HUES64 (cell line): ENCODE results near the gene NLRP12.
"Not testable (repeated sequence)": the region's sequence is repeated elsewhere in the genome, so short reads cannot be mapped to it uniquely, and the experiment has no call there.

Source experiments
- H3K27ac ChIP-seq: 2 replicates; pipeline ENCODE4 v1.7.0; 2013; ENCODE audit warnings: low read depth, low read length, inconsistent platforms
- H3K27me3 ChIP-seq: 2 replicates; pipeline ENCODE4 v1.6.1; 2013; ENCODE audit warnings: mild to moderate bottlenecking, low read length; ENCODE audit not compliant: insufficient read depth
- H3K36me3 ChIP-seq: 2 replicates; pipeline ENCODE4 v1.6.1; 2013; ENCODE audit warnings: mild to moderate bottlenecking, low read length; ENCODE audit not compliant: insufficient read depth
- H3K4me1 ChIP-seq: 2 replicates; pipeline ENCODE4 v1.6.1; 2013; ENCODE audit warnings: mild to moderate bottlenecking, low read length, moderate library complexity; ENCODE audit not compliant: insufficient read depth
- H3K4me3 ChIP-seq: 2 replicates; pipeline ENCODE4 v1.5.1; 2013; ENCODE audit warnings: mild to moderate bottlenecking, low read length, moderate library complexity
- H3K9ac ChIP-seq: 2 replicates; pipeline ENCODE4 v1.6.1; 2013; ENCODE audit warnings: mild to moderate bottlenecking, low read depth, low read length
- H3K9me3 ChIP-seq: 2 replicates; pipeline ENCODE4 v1.6.1; 2013; ENCODE audit warnings: low read depth, low read length; ENCODE audit not compliant: insufficient read depth
- WGBS: fragments of 150-250, 120-280 bp; methylation state at CpG from one replicate; pipeline ENCODE4 v1.1.7; 2013; ENCODE audit warnings: missing lambda C conversion rate; 5-methylcytosine and 5-hydroxymethylcytosine counted together

NLRP12 gene

GRCh38 chr19:53774491-53774890, 49.6 kb downstream of the NLRP12 start:
- not testable (repeated sequence) for H3K4me3 ChIP-seq, H3K9ac ChIP-seq, H3K9me3 ChIP-seq, H3K27ac ChIP-seq, H3K36me3 ChIP-seq, H3K27me3 ChIP-seq
- WGBS: 53% methylated on average over 4 of the region's 7 CpGs
- peaks cover 23% of the 10 kb centered on the region for H3K4me1 ChIP-seq

GRCh38 chr19:53773999-53774398, 50.1 kb downstream of the NLRP12 start:
- WGBS: 79% methylated on average over 4 of the region's 4 CpGs
- Histone ChIP-seq H3K4me1 (peaks cover 24% of the 10 kb centered on the region), H3K27ac (no peak overlapping the region; the same call in 1 of the 2 replicates), H3K4me3 (no peak overlapping the region), H3K9me3 (no peaks in the 10 kb centered on the region), H3K36me3 (no peaks in the 10 kb centered on the region), H3K27me3 (no peaks in the 10 kb centered on the region), H3K9ac (no peak overlapping the region)

GRCh38 chr19:53772943-53773342, 51.2 kb downstream of the NLRP12 start:
- H3K27me3 ChIP-seq: no peaks in the 10 kb centered on the region
- H3K4me1 ChIP-seq: peaks cover 28% of the 10 kb centered on the region
- no peak overlapping the region; the same call in 1 of the 2 replicates for H3K27ac ChIP-seq
- no peaks in the 10 kb centered on the region for H3K9me3 ChIP-seq
- no peaks in the 10 kb centered on the region for H3K36me3 ChIP-seq
- no peak overlapping the region for H3K4me3 ChIP-seq
- no peak overlapping the region for H3K9ac ChIP-seq
- WGBS: 4% methylated on average over 4 of the region's 5 CpGs

- Histone ChIP-seq H3K27ac (peak overlapping the region; percentile 3; the same call in 1 of the 2 replicates), H3K4me1 (peaks cover 28% of the 10 kb centered on the region), H3K9ac (peak overlapping the region; percentile 53), H3K9me3 (no peaks in the 10 kb centered on the region), H3K36me3 (no peaks in the 10 kb centered on the region), H3K27me3 (no peaks in the 10 kb centered on the region), H3K4me3 (no peak overlapping the region)
- 76% methylated on average over 2 of the region's 4 CpGs for WGBS
Observed at GRCh38 chr19:53771144-53771543, 53.0 kb downstream of the NLRP12 start.

GRCh38 chr19:53769696-53770309, 54.3 kb downstream of the NLRP12 start:
- not testable (repeated sequence) for H3K4me3 ChIP-seq, H3K27me3 ChIP-seq, H3K36me3 ChIP-seq, H3K9ac ChIP-seq, H3K9me3 ChIP-seq, H3K27ac ChIP-seq
- WGBS: 96% methylated on average over 12 of the region's 12 CpGs
- peaks cover 28% of the 10 kb centered on the region for H3K4me1 ChIP-seq

- Histone ChIP-seq H3K4me1 (peaks cover 28% of the 10 kb centered on the region), H3K27me3 (no peaks in the 10 kb centered on the region), H3K36me3 (no peaks in the 10 kb centered on the region), H3K9me3 (no peaks in the 10 kb centered on the region), H3K9ac (no peak overlapping the region), H3K4me3 (no peak overlapping the region), H3K27ac (no peak overlapping the region)
- 95% methylated on average over 27 of the region's 27 CpGs for WGBS
Observed at GRCh38 chr19:53768401-53768800, 55.7 kb downstream of the NLRP12 start.

GRCh38 chr19:53758991-53759390, 65.1 kb downstream of the NLRP12 start:
- H3K4me3 ChIP-seq, H3K9ac ChIP-seq, H3K27ac ChIP-seq, H3K4me1 ChIP-seq, H3K36me3 ChIP-seq, H3K27me3 ChIP-seq, H3K9me3 ChIP-seq: not testable (repeated sequence)
- 92% methylated on average over 2 of the region's 2 CpGs for WGBS
